Activated T-cell treated with anti-CD3 and anti-CD28 coated beads, Interleukin-2, amount 50 U/mL, for 72 hours (primary cell): ENCODE data around the gene PDE8A. TPM values are rescaled to one million over a fixed set of nuclear protein-coding genes. Genes with fewer than 3 reads are reported as not detected.

Experiments used
- ATAC-seq, 2 donors: fragments of 150-1000 bp; cut with Tn5 transposase; replicated peaks in 1 of 2; 2 replicates each; pipeline ENCODE4 v1.10.0; 2021; ENCODE audit warnings: moderate library complexity in 2 of 2, mild to moderate bottlenecking in 1 of 2
- DNase-seq, 2 donors: peaks; one replicate each; pipeline ENCODE4 v3.0.0; 2021 to 2022; ENCODE audit warnings: mixed read lengths in 1 of 2
- H3K27ac Mint-ChIP-seq: one replicate; pipeline ENCODE4 v1.8.0; 2022; ENCODE audit warnings: mild to moderate bottlenecking, moderate library complexity, mixed read lengths
- H3K27me3 Mint-ChIP-seq: one replicate; pipeline ENCODE4 v1.8.0; 2022; ENCODE audit warnings: low read depth, mixed read lengths
- H3K36me3 Mint-ChIP-seq, 2 donors: one replicate each; pipeline ENCODE4 v1.8.0; 2022; ENCODE audit warnings: mixed read lengths in 2 of 2, mild to moderate bottlenecking in 1 of 2; ENCODE audit not compliant: insufficient read depth in 2 of 2
- H3K4me1 Mint-ChIP-seq: one replicate; pipeline ENCODE4 v1.8.0; 2022; ENCODE audit warnings: low read depth, mixed read lengths
- H3K4me3 Mint-ChIP-seq, 2 donors: one replicate each; pipeline ENCODE4 v1.8.0; 2022; ENCODE audit warnings: mild to moderate bottlenecking in 2 of 2, mixed read lengths in 2 of 2, moderate library complexity in 2 of 2
- H3K9me3 Mint-ChIP-seq, 2 donors: one replicate each; pipeline ENCODE4 v1.8.0; 2022; ENCODE audit warnings: mixed read lengths in 2 of 2
- total RNA-seq, 2 donors: library from RNA; stranded (reverse); gene quantifications; one replicate each; pipeline ENCODE4 v1.2.3, GENCODE V29; 2022

PDE8A gene
- total RNA-seq, 2 donors from 2014 or later = 31.6 to 37.7 TPM

DNA sequence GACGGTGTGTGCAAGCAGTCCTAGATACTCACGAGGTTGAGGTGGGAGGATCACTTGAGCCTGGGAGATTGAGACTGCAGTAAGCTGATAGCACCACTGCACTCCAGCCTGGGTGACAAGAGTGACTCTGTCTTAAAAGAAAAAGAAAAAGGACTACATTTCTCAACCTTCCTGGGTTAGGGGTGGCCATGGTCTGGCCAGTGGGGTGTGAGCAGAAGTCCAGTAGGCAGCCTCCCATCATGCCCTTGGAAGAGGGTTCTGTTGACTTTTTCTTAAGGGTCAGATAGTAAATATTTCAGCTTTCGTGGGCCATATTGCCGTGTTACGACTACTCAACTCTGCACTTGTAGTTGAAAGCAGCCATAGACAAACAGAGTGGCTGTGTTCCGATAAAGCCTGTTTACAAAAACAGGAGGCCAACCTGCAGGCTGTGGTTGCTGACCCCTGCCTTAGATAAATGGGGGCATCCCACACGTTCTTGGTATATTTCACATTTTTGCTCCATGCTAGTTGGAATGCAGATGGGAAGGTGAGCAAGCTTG lies 31.0 kb upstream of the PDE8A start:
- no peaks in the 10 kb centered on the region for H3K36me3 Mint-ChIP-seq
- H3K27me3 Mint-ChIP-seq = peaks cover 7% of the 10 kb centered on the region

DNA sequence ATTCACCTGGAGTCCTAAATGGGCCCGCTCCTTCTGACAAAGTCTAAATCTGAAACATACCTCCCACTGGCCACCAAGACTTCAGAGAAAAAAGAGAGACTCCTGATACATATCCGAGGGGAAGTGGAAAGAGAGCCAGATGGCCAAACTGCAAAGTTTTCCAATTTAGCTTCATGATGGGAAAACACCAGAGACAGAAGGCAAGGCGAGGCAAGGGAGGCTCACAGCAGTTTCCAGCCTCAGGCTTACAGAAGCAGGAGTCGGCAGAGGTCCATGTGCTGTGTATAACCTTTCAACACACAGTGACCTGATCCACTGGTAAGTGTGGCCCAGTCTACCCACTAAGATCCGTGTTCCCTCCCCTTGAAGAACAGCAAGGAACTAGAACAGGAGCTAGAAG lies 29.9 kb upstream of the PDE8A start:
- no peak overlapping the region for H3K27ac Mint-ChIP-seq
- no peak for DNase-seq
- no peaks in the 10 kb centered on the region for H3K9me3 Mint-ChIP-seq
- no peak for ATAC-seq
- H3K36me3 Mint-ChIP-seq = no peaks in the 10 kb centered on the region
- peaks cover 5% of the 10 kb centered on the region for H3K4me1 Mint-ChIP-seq
- H3K4me3 Mint-ChIP-seq = no peak overlapping the region
- peaks cover 18% of the 10 kb centered on the region for H3K27me3 Mint-ChIP-seq

More for the DNA sequence above, 31.0 kb upstream of the PDE8A start:
- Mint-ChIP-seq H3K4me3 (no peak overlapping the region), H3K9me3 (no peaks in the 10 kb centered on the region), H3K27ac (no peak overlapping the region), H3K4me1 (peaks cover 2% of the 10 kb centered on the region)
- no peak for DNase-seq
- ATAC-seq = no peak

DNA sequence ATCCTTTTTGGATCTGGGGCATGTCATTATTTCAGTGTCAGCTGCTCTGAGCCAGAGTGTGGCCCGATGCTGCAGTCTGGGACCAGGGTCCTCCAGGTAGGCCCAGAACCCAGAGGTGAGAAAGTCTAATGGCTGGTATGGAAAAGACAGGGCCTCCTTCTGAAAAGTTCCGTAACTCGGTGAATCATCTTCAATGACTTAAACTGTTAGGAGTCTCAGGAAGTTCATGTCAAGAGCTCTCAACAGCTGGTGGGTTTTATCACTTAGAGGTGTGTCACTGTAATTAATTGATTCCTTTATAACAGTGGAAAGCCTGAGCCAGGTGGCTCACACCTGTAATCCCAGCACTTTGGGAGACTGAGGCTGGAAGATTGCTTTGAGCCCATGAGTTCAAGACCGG lies 28.5 kb upstream of the PDE8A start:
- ATAC-seq = no peak
- H3K9me3 Mint-ChIP-seq = no peaks in the 10 kb centered on the region
- H3K27ac Mint-ChIP-seq = no peak overlapping the region
- DNase-seq = no peak
- peaks cover 5% of the 10 kb centered on the region for H3K4me1 Mint-ChIP-seq
- H3K36me3 Mint-ChIP-seq = no peaks in the 10 kb centered on the region
- peaks cover 27% of the 10 kb centered on the region for H3K27me3 Mint-ChIP-seq
- no peak overlapping the region for H3K4me3 Mint-ChIP-seq

DNA sequence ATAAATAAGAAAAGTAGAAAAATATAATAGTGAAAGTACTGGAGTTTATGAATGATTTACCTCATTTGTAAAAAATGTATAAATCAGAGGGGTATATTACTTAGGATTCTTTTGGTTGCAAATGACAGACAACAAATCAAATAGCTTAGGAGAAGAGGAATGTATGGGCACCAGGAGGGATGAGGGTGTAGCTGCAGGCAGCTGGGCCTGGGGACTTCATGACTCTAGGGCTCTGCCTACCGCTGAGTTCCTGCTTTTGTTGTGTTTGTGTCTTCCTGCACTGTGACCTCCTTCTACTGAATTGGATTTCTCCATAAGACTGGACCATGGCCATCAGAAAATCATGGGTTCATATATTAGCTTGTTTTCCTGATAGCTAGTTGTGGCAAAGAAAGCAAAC lies 27.9 kb upstream of the PDE8A start:
- Mint-ChIP-seq H3K4me1 (peaks cover 5% of the 10 kb centered on the region), H3K4me3 (no peak overlapping the region), H3K9me3 (no peaks in the 10 kb centered on the region), H3K27ac (no peak overlapping the region), H3K36me3 (no peaks in the 10 kb centered on the region), H3K27me3 (peaks cover 27% of the 10 kb centered on the region)
- DNase-seq (no peak), ATAC-seq (no peak)

DNA sequence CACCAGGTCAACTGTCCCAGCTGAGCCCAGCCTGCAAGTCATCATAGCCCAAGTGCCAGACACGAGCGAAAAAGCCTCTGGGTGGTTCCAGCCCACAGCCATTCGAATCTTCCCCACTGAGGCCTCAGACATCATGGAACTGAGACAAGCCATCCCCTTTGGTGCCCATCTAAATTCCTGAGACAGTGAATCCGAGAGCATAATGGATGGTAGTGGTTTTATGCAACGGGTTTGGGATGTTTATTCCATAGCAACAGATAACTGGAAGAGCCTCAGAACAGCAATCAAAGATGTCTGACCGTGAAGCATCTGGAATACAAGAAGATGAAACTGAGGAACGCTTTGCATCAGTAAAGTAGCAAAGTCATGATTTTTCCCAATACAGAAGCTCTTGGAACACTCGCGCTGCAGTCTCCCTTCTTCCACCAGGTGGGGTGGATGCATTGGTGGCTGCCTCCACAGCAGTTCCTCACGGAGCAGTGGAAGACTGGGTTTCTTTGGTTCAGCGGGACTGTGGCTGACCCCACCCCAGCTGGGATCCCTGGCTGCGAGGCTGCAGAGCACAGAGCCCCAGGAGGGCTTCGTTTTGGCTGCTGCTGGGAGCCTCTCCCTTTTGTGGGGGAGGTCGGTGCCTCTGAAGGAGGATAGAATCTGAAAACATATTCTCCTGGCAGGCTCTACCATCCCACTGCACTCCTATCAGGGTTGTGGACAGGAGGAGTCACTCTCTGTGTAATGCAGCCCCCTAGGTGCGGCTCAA lies 26.4 kb upstream of the PDE8A start:
- peaks cover 5% of the 10 kb centered on the region for H3K4me1 Mint-ChIP-seq
- peaks cover 27% of the 10 kb centered on the region for H3K27me3 Mint-ChIP-seq
- no peak overlapping the region for H3K27ac Mint-ChIP-seq
- peak; percentile 19 to 25 for DNase-seq
- no peaks in the 10 kb centered on the region for H3K9me3 Mint-ChIP-seq
- no peaks in the 10 kb centered on the region for H3K36me3 Mint-ChIP-seq
- ATAC-seq = peak; percentile 42 to 44
- peak overlapping the region in 1 of 2 donors; percentile 17 for H3K4me3 Mint-ChIP-seq

DNA sequence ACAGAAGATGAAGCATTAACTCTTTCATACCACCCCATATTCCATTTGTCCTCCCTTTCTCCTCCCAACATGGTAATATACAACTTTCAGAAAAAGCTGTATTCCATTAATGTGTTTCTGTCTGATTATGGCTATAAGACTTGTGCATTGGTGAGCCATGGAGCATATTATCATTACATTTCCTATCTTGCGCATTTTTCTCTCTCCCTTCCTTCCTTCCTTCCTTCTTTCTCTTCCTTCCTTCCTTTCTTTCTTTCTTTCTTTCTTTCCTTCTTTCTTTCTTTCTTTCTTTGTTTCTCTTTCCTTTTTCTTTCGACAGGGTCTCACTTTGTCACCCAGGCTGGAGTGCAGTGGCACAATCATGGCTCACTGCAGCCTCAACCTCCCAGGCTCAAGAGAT lies 25.5 kb upstream of the PDE8A start:
- H3K36me3 Mint-ChIP-seq = no peaks in the 10 kb centered on the region
- no peak overlapping the region for H3K27ac Mint-ChIP-seq
- ATAC-seq (no peak), DNase-seq (no peak)
- H3K4me1 Mint-ChIP-seq = peaks cover 5% of the 10 kb centered on the region
- H3K4me3 Mint-ChIP-seq = peak overlapping the region in 1 of 2 donors; percentile 2
- H3K27me3 Mint-ChIP-seq = peaks cover 27% of the 10 kb centered on the region
- H3K9me3 Mint-ChIP-seq = no peaks in the 10 kb centered on the region

DNA sequence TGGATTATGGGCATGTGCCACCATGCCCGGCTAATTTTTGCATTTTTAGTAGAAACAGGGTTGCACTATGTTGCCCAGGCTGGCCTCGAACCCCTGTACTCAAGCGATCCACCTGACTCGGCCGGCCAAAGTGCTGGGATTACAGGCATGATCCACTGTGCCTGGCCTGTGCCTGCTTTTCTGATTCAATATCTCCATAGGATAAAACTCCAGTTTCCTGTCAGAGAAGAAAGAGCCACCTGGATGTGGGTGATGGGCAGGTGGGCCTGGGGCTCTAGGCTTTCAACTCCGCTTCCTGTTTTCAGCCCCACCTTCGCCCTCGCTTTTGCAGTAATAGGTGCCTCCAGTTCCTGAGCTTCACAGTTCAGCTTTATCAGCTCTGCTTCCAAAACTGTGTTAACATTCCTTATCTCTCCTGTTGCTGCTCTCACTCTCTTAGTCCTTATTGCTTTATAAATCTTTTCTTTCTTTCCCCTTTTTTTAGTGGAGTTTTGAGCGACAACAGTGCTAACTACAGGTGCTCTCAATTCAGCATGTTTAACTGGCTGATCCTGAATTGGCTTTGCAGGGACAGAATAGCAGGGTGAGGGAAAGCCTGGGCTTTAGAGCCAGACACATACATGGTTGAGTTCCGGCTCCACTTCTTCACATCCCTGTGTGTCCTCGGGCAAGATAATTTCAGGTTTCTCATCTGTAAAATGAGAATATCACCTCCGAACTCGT lies 21.1 kb upstream of the PDE8A start:
- peaks cover 0 to 2% of the 10 kb centered on the region in 2 donors for H3K9me3 Mint-ChIP-seq
- H3K27me3 Mint-ChIP-seq = peaks cover 31% of the 10 kb centered on the region
- H3K4me3 Mint-ChIP-seq = no peak overlapping the region
- H3K27ac Mint-ChIP-seq = no peak overlapping the region
- DNase-seq = no peak
- no peak for ATAC-seq
- peaks cover 4% of the 10 kb centered on the region for H3K4me1 Mint-ChIP-seq
- H3K36me3 Mint-ChIP-seq = no peaks in the 10 kb centered on the region

DNA sequence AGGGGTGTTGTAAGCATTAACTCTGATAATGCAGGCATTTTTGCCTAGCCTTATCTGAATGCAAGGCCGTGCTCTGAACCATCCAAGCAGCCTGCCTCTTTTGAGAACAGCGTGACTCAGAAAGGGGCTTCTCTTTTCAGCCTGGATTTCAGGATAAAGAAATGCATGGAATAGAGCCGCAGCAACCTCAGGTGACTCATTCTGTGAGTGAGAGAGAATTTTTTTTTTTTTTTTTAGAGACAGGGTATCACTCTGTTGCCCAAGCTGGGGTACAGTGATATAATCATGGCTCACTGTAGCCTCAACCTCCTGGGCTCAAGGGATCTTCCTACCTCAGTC lies 20.6 kb upstream of the PDE8A start:
- H3K4me3 Mint-ChIP-seq = no peak overlapping the region
- H3K36me3 Mint-ChIP-seq = no peaks in the 10 kb centered on the region
- no peaks in the 10 kb centered on the region for H3K4me1 Mint-ChIP-seq
- DNase-seq = no peak
- peaks cover 0 to 2% of the 10 kb centered on the region in 2 donors for H3K9me3 Mint-ChIP-seq
- ATAC-seq = no peak
- H3K27ac Mint-ChIP-seq = no peak overlapping the region
- peaks cover 26% of the 10 kb centered on the region for H3K27me3 Mint-ChIP-seq

DNA sequence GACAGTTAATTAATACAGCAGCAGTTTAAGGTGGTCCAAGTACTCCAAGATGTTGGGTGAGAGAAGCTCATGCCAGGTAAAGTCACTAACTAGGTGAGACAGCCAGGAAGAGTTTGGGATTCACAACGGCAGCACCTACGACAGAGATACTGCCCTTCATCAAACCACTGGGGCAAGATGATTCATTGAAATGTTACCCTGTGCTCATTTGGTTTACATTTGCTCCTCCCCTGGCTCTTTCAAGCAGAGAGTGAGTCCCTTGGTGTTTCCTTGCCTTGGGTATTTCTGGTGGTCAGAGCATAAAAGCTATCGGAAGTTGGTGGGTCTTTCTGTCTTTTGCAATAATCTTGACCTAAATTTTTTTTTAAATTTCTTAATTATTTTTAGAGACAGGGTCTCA lies 19.9 kb upstream of the PDE8A start:
- H3K4me1 Mint-ChIP-seq = no peaks in the 10 kb centered on the region
- H3K36me3 Mint-ChIP-seq = peaks cover 0 to 4% of the 10 kb centered on the region in 2 donors
- DNase-seq = no peak
- H3K4me3 Mint-ChIP-seq = no peak overlapping the region
- no peak overlapping the region for H3K27ac Mint-ChIP-seq
- peaks cover 19% of the 10 kb centered on the region for H3K27me3 Mint-ChIP-seq
- peaks cover 2% of the 10 kb centered on the region in 2 donors for H3K9me3 Mint-ChIP-seq
- ATAC-seq = no peak

DNA sequence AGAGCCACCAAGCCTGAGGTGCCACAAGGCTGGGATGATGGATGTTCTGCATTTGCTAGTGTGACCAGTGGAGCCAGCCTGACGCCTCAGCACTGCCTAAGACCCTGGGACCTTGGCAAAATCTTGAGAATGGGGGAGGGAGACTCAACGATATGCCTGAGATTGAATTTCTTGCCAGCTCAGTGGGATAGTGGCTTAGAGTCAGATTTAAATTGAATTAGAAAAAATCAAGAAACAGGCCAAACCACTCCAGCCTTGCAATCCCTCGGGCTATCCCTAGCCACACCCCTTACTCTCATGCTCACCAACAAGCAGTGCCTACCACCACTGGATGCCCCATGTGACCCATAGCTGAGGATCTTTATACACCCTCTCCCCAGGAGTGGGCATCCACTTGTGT lies 18.7 kb upstream of the PDE8A start:
- H3K4me3 Mint-ChIP-seq = no peak overlapping the region
- H3K27me3 Mint-ChIP-seq = peaks cover 10% of the 10 kb centered on the region
- peaks cover 2% of the 10 kb centered on the region in 2 donors for H3K9me3 Mint-ChIP-seq
- H3K27ac Mint-ChIP-seq = no peak overlapping the region
- DNase-seq (no peak), ATAC-seq (no peak)
- H3K4me1 Mint-ChIP-seq = no peaks in the 10 kb centered on the region
- H3K36me3 Mint-ChIP-seq = peaks cover 0 to 4% of the 10 kb centered on the region in 2 donors

DNA sequence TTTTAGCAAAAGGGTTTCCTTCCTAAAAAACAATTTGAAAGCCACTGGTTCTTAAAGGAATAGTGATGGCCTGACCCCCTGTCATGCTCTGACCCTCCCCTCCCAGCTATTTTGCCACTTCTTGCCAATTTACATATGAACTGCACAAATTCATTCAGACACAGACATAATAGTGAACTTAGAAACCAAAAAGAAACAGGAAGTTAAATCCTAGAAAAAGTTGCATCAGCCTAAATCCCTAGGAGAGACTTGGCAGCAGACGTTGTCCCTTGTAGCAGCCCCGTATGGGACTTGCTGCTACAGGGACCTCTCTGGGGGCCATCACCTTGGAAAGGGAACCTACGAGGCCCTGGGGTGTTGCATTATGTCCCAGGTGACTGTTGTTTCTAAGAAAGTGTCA lies 14.3 kb upstream of the PDE8A start:
- no peak overlapping the region for H3K4me3 Mint-ChIP-seq
- peaks cover 0 to 4% of the 10 kb centered on the region in 2 donors for H3K36me3 Mint-ChIP-seq
- peaks cover 2% of the 10 kb centered on the region in 2 donors for H3K9me3 Mint-ChIP-seq
- ATAC-seq (no peak), DNase-seq (no peak)
- H3K4me1 Mint-ChIP-seq = no peaks in the 10 kb centered on the region
- no peak overlapping the region for H3K27ac Mint-ChIP-seq
- H3K27me3 Mint-ChIP-seq = peaks cover 15% of the 10 kb centered on the region

DNA sequence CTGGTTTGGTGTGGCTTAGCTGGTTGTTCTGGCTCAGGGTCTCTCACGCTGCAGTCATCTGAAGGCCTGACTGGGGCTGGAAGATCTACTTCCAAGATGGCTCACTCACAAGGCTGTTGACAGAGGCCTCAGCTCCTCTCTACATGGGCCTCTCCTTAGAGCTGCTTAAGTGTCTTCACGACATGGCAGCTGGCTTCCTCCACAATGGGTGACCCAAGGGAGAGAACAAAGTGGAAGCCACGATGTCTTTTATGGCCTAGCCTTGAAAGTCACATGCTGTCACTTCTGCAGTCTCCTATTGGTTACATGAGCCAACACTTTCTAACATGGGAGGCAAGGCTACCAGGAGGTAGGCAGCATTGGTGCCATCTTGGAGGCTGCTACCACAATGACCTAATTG lies 13.4 kb upstream of the PDE8A start:
- ATAC-seq (no peak), DNase-seq (no peak)
- peaks cover 0 to 4% of the 10 kb centered on the region in 2 donors for H3K36me3 Mint-ChIP-seq
- no peak overlapping the region for H3K4me3 Mint-ChIP-seq
- H3K9me3 Mint-ChIP-seq = peaks cover 2% of the 10 kb centered on the region in 2 donors
- H3K4me1 Mint-ChIP-seq = no peaks in the 10 kb centered on the region
- H3K27ac Mint-ChIP-seq = no peak overlapping the region
- peaks cover 15% of the 10 kb centered on the region for H3K27me3 Mint-ChIP-seq

DNA sequence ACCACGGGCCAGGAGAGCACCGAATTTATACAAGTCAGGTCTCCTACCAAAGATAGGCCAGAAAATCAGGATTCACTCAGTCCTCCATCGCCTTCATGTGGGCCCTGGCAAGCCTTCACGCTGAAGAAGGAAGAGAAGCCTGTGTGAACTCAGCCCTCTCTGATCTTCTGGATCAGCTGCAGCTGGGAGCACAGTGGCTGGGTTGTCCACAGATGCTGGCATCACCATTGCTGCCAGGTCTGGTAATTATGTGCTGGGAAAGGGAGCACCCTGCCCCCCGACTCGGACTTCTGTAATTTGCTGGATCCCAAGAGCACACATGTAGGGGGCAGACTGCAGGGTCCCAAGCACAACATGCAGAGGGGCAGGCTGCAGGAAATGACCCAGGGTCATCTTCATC lies 12.4 kb upstream of the PDE8A start:
- Mint-ChIP-seq H3K4me3 (no peak overlapping the region), H3K9me3 (peaks cover 0 to 2% of the 10 kb centered on the region in 2 donors), H3K27me3 (peaks cover 8% of the 10 kb centered on the region), H3K4me1 (no peaks in the 10 kb centered on the region), H3K36me3 (peaks cover 0 to 4% of the 10 kb centered on the region in 2 donors), H3K27ac (no peak overlapping the region)
- DNase-seq (no peak), ATAC-seq (no peak)
